GM12878 (cell line): Measurements from ENCODE around the gene WNT3A.

Experiments used
- CTCF ChIP-seq, 3 experiments: IDR thresholded peaks in 2 of 3; conservative IDR thresholded peaks in 1 of 3; 2 replicates each; pipeline ENCODE4 v1.5.1; 2011; ENCODE audit warnings: low read depth in 3 of 3, low read length in 3 of 3, mild to moderate bottlenecking in 3 of 3, control low read depth in 2 of 3, moderate library complexity in 2 of 3, inconsistent platforms in 1 of 3, mixed read lengths in 1 of 3; ENCODE audit not compliant: control insufficient read depth in 2 of 3, insufficient read depth in 1 of 3; ENCODE audit errors: extremely low read depth in 1 of 3
- HCFC1 ChIP-seq: fragments of 150-350 bp; IDR thresholded peaks from 2 replicates; pipeline ENCODE4 v1.6.1; 2014; ENCODE audit warnings: low read length
- POLR2AphosphoS5 ChIP-seq: IDR thresholded peaks from 2 replicates; pipeline ENCODE4 v1.6.1; 2011; ENCODE audit warnings: mild to moderate bottlenecking, low read length, inconsistent platforms
- SP1 ChIP-seq: IDR thresholded peaks from one replicate; pipeline ENCODE4 v1.6.1; 2011; ENCODE audit warnings: low read depth, low read length
- TAF1 ChIP-seq: IDR thresholded peaks from 2 replicates; pipeline ENCODE4 v1.6.1; 2011; ENCODE audit warnings: mild to moderate bottlenecking, low read depth, low read length, borderline replicate concordance

DNA sequence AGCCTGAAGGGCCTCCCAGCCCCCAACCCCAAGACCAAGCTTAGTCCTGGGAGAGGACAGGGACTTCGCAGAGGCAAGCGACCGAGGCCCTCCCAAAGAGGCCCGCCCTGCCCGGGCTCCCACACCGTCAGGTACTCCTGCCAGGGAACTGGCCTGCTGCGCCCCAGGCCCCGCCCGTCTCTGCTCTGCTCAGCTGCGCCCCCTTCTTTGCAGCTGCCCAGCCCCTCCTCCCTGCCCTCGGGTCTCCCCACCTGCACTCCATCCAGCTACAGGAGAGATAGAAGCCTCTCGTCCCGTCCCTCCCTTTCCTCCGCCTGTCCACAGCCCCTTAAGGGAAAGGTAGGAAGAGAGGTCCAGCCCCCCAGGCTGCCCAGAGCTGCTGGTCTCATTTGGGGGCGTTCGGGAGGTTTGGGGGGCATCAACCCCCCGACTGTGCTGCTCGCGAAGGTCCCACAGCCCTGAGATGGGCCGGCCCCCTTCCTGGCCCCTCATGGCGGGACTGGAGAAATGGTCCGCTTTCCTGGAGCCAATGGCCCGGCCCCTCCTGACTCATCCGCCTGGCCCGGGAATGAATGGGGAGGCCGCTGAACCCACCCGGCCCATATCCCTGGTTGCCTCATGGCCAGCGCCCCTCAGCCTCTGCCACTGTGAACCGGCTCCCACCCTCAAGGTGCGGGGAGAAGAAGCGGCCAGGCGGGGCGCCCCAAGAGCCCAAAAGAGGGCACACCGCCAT is 53.8 kb downstream of the WNT3A start:
- TF ChIP-seq SP1, result no peak
- TF ChIP-seq CTCF (IDR thresholded peaks at IDR 0.05 in 2 of 3, conservative IDR thresholded peaks at IDR 0.05 in 1 of 3; ENCODE audit: control insufficient read depth in 2 of 3, extremely low read depth in 1 of 3, insufficient read depth in 1 of 3, low read depth in 3 of 3, low read length in 3 of 3), result no peak
- no peak for TF ChIP-seq TAF1
- TF ChIP-seq POLR2AphosphoS5, result no peak
- TF ChIP-seq HCFC1, result no peak
